PC-3 (cell line): Measurements from ENCODE around the gene CHAD. TPM values are rescaled to one million over a fixed set of nuclear protein-coding genes. Genes with fewer than 3 reads are reported as not detected.

Experiments used
- ATAC-seq: fragments of 200-7000 bp; cut with Tn5 transposase; 2 replicates; pipeline ENCODE4 v1.9.1; 2020; ENCODE audit warnings: mild to moderate bottlenecking, moderate library complexity
- BruUV-seq: library from RNA; stranded (reverse); fragments of 400-500 nt; replicated peaks from 2 replicates; lab custom pipeline; 2021; lab: Mats Ljungman, UMichigan
- CTCF ChIA-PET: fragments of 300-600 bp; sonication (Branson Sonifier 250); formaldehyde crosslinking; loops from one replicate; lab custom pipeline; 2022; ENCODE audit warnings: antibody characterized with exemption; lab: Charles Lee
- POLR2A ChIA-PET: fragments of 300-600 bp; sonication (Branson Sonifier 250); formaldehyde crosslinking; loops from one replicate; lab custom pipeline; 2022; ENCODE audit warnings: antibody characterized with exemption; ENCODE audit not compliant: unreplicated experiment; lab: Charles Lee
- DNase-seq: peaks from one replicate; pipeline ENCODE4 v3.0.0-alpha.2; 2015
- H2AFZ ChIP-seq: fragments of 300-600 bp; sonication (generic); 2 replicates; pipeline ENCODE4 v1.6.0; 2016; ENCODE audit warnings: antibody characterized with exemption, low read length
- H3F3A ChIP-seq: fragments of 300-600 bp; sonication (generic); one replicate; pipeline ENCODE4 v1.6.0; 2017; ENCODE audit warnings: antibody characterized with exemption, low read length, control low read depth, mild to moderate bottlenecking; ENCODE audit not compliant: unreplicated experiment
- H3K27ac ChIP-seq: fragments of 300-600 bp; sonication (generic); 2 replicates; pipeline ENCODE4 v1.5.1; 2016; ENCODE audit warnings: mild to moderate bottlenecking, low read length
- H3K27me3 ChIP-seq: fragments of 300-600 bp; sonication (generic); 2 replicates; pipeline ENCODE4 v1.6.1; 2016; ENCODE audit warnings: low read length, mixed read lengths
- H3K36me3 ChIP-seq: fragments of 300-600 bp; sonication (generic); 2 replicates; pipeline ENCODE4 v1.6.1; 2016; ENCODE audit warnings: low read depth, mixed run types, low read length, mixed read lengths
- H3K4me1 ChIP-seq: fragments of 300-600 bp; sonication (generic); 2 replicates; pipeline ENCODE4 v1.5.1; 2016; ENCODE audit warnings: low read length; ENCODE audit not compliant: insufficient read depth
- H3K4me2 ChIP-seq: fragments of 300-600 bp; sonication (generic); 2 replicates; pipeline ENCODE4 v1.6.0; 2016; ENCODE audit warnings: low read length
- H3K4me3 ChIP-seq: fragments of 300-600 bp; sonication (generic); 2 replicates; pipeline ENCODE4 v1.5.1; 2016; ENCODE audit warnings: mild to moderate bottlenecking, low read length, mixed read lengths
- H3K79me2 ChIP-seq: fragments of 300-600 bp; sonication (generic); 2 replicates; pipeline ENCODE4 v1.6.1; 2017; ENCODE audit warnings: low read length, mixed read lengths
- H3K9ac ChIP-seq: fragments of 300-600 bp; sonication (generic); 2 replicates; pipeline ENCODE4 v1.6.0; 2016; ENCODE audit warnings: mild to moderate bottlenecking, low read length
- H3K9me2 ChIP-seq: fragments of 300-600 bp; sonication (generic); replicated peaks from 2 replicates; pipeline ENCODE4 v1.6.1; 2016; ENCODE audit warnings: mixed run types, low read length, mixed read lengths
- H3K9me3 ChIP-seq: fragments of 300-600 bp; sonication (generic); 2 replicates; pipeline ENCODE4 v1.6.1; 2016; ENCODE audit warnings: low read length, mixed read lengths
- H4K20me1 ChIP-seq: fragments of 300-600 bp; sonication (generic); 2 replicates; pipeline ENCODE4 v1.6.1; 2016; ENCODE audit warnings: low read length, mixed read lengths
- CTCF ChIP-seq: fragments of 300-600 bp; sonication (generic); conservative IDR thresholded peaks from 2 replicates; pipeline ENCODE4 v1.5.1; 2017; ENCODE audit warnings: antibody characterized with exemption, low read depth, mild to moderate bottlenecking, low read length
- EZH2 ChIP-seq: fragments of 300-600 bp; sonication (generic); IDR thresholded peaks from one replicate; pipeline ENCODE4 v1.6.1; 2017; ENCODE audit warnings: antibody characterized with exemption, mild to moderate bottlenecking, low read length; ENCODE audit not compliant: unreplicated experiment
- EZH2phosphoT487 ChIP-seq: fragments of 300-600 bp; sonication (generic); IDR thresholded peaks from 2 replicates; pipeline ENCODE4 v1.6.1; 2018; ENCODE audit warnings: mild to moderate bottlenecking, antibody characterized with exemption, low read length, borderline replicate concordance
- intact Hi-C: fragments of 100-400 bp; cut with micrococcal nuclease; formaldehyde crosslinking; loops from 2 replicates; pipeline ENCODE4 v1.9.0; 2023
- total RNA-seq: library from RNA; depleted of rRNA; stranded (reverse); fragments of >200 nt; gene quantifications from 2 replicates; pipeline ENCODE4 v1.2.3, GENCODE V29; 2014

The CHAD gene
- total RNA-seq, 1 experiment from 2014 or later = not detected

- Histone ChIP-seq H3K4me3 (no peak overlapping the region), H3K27me3 (no peaks in the 10 kb centered on the region), H3K9me3 (no peaks in the 10 kb centered on the region), H3K9me2 (no peaks in the 10 kb centered on the region), H4K20me1 (no peaks in the 10 kb centered on the region), H3K27ac (no peak overlapping the region), H3K4me1 (peaks cover 8% of the 10 kb centered on the region), H3F3A (no peaks in the 10 kb centered on the region), H3K36me3 (no peaks in the 10 kb centered on the region), H3K79me2 (no peaks in the 10 kb centered on the region), H3K4me2 (0 out of 2 replicates have a peak overlapping the region, but pooled peaks have one; percentile 3), H3K9ac (no peak overlapping the region), H2AFZ (peak overlapping the region; percentile 47)
- no TSS peak for BruUV-seq
- intact Hi-C loops = no loop called here
- ATAC-seq (peak; percentile 91), DNase-seq (peak; percentile 65)
- TF ChIP-seq EZH2phosphoT487 (no peak), CTCF (no peak), EZH2 (no peak)
- ChIA-PET CTCF (interaction anchor here (0.6 kb wide), 1 partner anchor 12 kb away, joined by 5 read pairs; no protein-coding TSS in a partner anchor), POLR2A (no interaction called here)
These were observed 29.6 kb upstream of the CHAD start for GRCh38 chr17:50498021-50498874.

DNA sequence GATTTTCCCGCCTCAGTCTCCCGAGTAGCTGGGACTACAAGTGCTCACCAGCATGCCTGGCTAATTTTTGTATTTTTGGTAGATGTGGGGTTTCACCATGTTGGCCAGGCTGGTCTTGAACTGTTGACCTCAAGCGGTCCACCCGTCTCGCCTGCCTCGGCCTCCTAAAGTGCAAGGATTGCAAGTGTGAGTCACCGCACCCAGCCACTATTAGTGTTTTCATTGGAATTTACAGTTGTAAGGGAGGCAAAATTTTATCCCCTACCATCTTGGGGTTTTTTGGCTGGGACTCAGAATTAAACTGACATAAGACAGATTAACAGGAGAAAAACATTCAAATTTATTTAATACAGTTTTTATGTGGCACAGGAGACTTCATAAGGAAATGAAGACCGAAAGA lies 27.2 kb upstream of the CHAD start:
- POLR2A ChIA-PET = no interaction called here
- DNase-seq = peak; percentile 37

More for the DNA sequence above, 27.2 kb upstream of the CHAD start:
- intact Hi-C loops = no loop called here
- no TSS peak for BruUV-seq
- Histone ChIP-seq H3K36me3 (no peaks in the 10 kb centered on the region), H3K79me2 (no peaks in the 10 kb centered on the region), H3K4me2 (no peak overlapping the region), H2AFZ (no peak overlapping the region), H3K4me1 (peaks cover 8% of the 10 kb centered on the region), H3K27ac (no peak overlapping the region), H4K20me1 (no peaks in the 10 kb centered on the region), H3K9me3 (no peaks in the 10 kb centered on the region), H3K4me3 (no peak overlapping the region), H3K27me3 (no peaks in the 10 kb centered on the region), H3F3A (no peaks in the 10 kb centered on the region), H3K9ac (no peak overlapping the region), H3K9me2 (no peaks in the 10 kb centered on the region)
- ATAC-seq = no peak
- CTCF ChIA-PET = interaction anchor here (0.6 kb wide), 2 partner anchors 18 to 602 kb away, joined by 3 to 5 read pairs; no protein-coding TSS in a partner anchor
- no peak for TF ChIP-seq CTCF
- no peak for TF ChIP-seq EZH2phosphoT487
- no peak for TF ChIP-seq EZH2
